Trophoblast cell (in vitro differentiated cells and primary cell): ENCODE data around the gene GXYLT1.

Experiments
- DNase-seq, 2 donors: peaks; one replicate each; pipeline ENCODE4 v3.0.0-alpha.2; 2016
- H2AFZ ChIP-seq: 2 replicates; pipeline ENCODE4 v1.6.1; 2013; ENCODE audit warnings: low read length, moderate library complexity, mild to moderate bottlenecking; ENCODE audit not compliant: insufficient read depth, poor library complexity
- H2AK5ac ChIP-seq: 2 replicates; pipeline ENCODE4 v1.6.1; 2013; ENCODE audit warnings: mild to moderate bottlenecking, low read length
- H2BK120ac ChIP-seq: 2 replicates; pipeline ENCODE4 v1.6.1; 2013; ENCODE audit warnings: low read length, mild to moderate bottlenecking, moderate library complexity; ENCODE audit not compliant: insufficient read depth, poor library complexity
- H2BK12ac ChIP-seq: 2 replicates; pipeline ENCODE4 v1.6.1; 2013; ENCODE audit warnings: mild to moderate bottlenecking, low read length, moderate library complexity
- H2BK5ac ChIP-seq: 2 replicates; pipeline ENCODE4 v1.6.1; 2013; ENCODE audit warnings: low read length, low read depth, moderate library complexity, mild to moderate bottlenecking; ENCODE audit not compliant: poor library complexity
- H3K14ac ChIP-seq: 2 replicates; pipeline ENCODE4 v1.6.1; 2013; ENCODE audit warnings: mild to moderate bottlenecking, low read length
- H3K18ac ChIP-seq: 2 replicates; pipeline ENCODE4 v1.6.1; 2013; ENCODE audit warnings: mild to moderate bottlenecking, low read length
- H3K23ac ChIP-seq: 2 replicates; pipeline ENCODE4 v1.6.1; 2013; ENCODE audit warnings: low read length
- H3K27ac ChIP-seq: 2 replicates; pipeline ENCODE4 v1.5.1; 2013; ENCODE audit warnings: low read depth, mild to moderate bottlenecking, inconsistent platforms, low read length, moderate library complexity
- H3K27me3 ChIP-seq: 2 replicates; pipeline ENCODE4 v1.6.1; 2013; ENCODE audit warnings: inconsistent platforms, mild to moderate bottlenecking, low read length, moderate library complexity; ENCODE audit not compliant: insufficient read depth
- H3K36me3 ChIP-seq, 2 experiments: 1 replicate in 1 of 2; 2 replicates in 1 of 2; pipeline ENCODE4 v1.6.1; 2013; ENCODE audit warnings: low read length in 2 of 2, mild to moderate bottlenecking in 2 of 2, moderate library complexity in 1 of 2; ENCODE audit not compliant: insufficient read depth in 2 of 2, control insufficient read depth in 1 of 2
- H3K4ac ChIP-seq: 2 replicates; pipeline ENCODE4 v1.6.1; 2013; ENCODE audit warnings: low read depth, mild to moderate bottlenecking, low read length, moderate library complexity
- H3K4me1 ChIP-seq, 2 experiments: 1 replicate in 1 of 2; 2 replicates in 1 of 2; pipeline ENCODE4 v1.6.1; 2013; ENCODE audit warnings: low read length in 2 of 2, mild to moderate bottlenecking in 2 of 2, moderate library complexity in 1 of 2; ENCODE audit not compliant: insufficient read depth in 2 of 2, control insufficient read depth in 1 of 2
- H3K4me2 ChIP-seq: 2 replicates; pipeline ENCODE4 v1.6.1; 2013; ENCODE audit warnings: inconsistent platforms, mild to moderate bottlenecking, low read length, moderate library complexity
- H3K4me3 ChIP-seq: 2 replicates; pipeline ENCODE4 v1.5.1; 2013; ENCODE audit warnings: mild to moderate bottlenecking, low read depth, low read length, inconsistent platforms
- H3K79me1 ChIP-seq: one replicate; pipeline ENCODE4 v1.6.1; 2013; ENCODE audit warnings: low read length
- H3K79me2 ChIP-seq: 2 replicates; pipeline ENCODE4 v1.6.1; 2013; ENCODE audit warnings: low read length, mild to moderate bottlenecking; ENCODE audit not compliant: control insufficient read depth, insufficient read depth, poor library complexity
- H3K9ac ChIP-seq: 2 replicates; pipeline ENCODE4 v1.6.1; 2013; ENCODE audit warnings: mild to moderate bottlenecking, low read length
- H3K9me3 ChIP-seq: 2 replicates; pipeline ENCODE4 v1.6.1; 2013; ENCODE audit warnings: low read depth, mild to moderate bottlenecking, control low read depth, inconsistent platforms, low read length; ENCODE audit not compliant: insufficient read depth
- H4K12ac ChIP-seq: 2 replicates; pipeline ENCODE4 v1.6.1; 2013; ENCODE audit warnings: low read depth, mild to moderate bottlenecking, low read length, moderate library complexity
- H4K8ac ChIP-seq: 2 replicates; pipeline ENCODE4 v1.6.1; 2013; ENCODE audit warnings: low read depth, mild to moderate bottlenecking, low read length, moderate library complexity
- H4K91ac ChIP-seq: one replicate; pipeline ENCODE4 v1.6.1; 2013; ENCODE audit warnings: low read depth, mild to moderate bottlenecking, low read length, moderate library complexity
- WGBS: extraction: QIAGEN DNeasy Blood & Tissue Kit; methylation state at CpG from one replicate; pipeline ENCODE4 v1.1.7; 2013; ENCODE audit warnings: missing lambda C conversion rate; ENCODE audit not compliant: insufficient read length, insufficient coverage; ENCODE audit errors: extremely low coverage; 5-methylcytosine and 5-hydroxymethylcytosine counted together

Gene GXYLT1

GRCh38 chr12:42031847-42032564 is 112.7 kb downstream of the GXYLT1 start:
- Histone ChIP-seq H3K79me1 (no peaks in the 10 kb centered on the region), H3K4ac (no peak overlapping the region), H3K27me3 (no peaks in the 10 kb centered on the region), H3K14ac (no peak overlapping the region), H3K4me1 (no peaks in the 10 kb centered on the region), H3K4me3 (no peak overlapping the region), H4K8ac (no peak overlapping the region), H2AK5ac (no peak overlapping the region), H4K12ac (no peak overlapping the region), H2AFZ (no peak overlapping the region), H2BK5ac (no peak overlapping the region), H3K4me2 (no peak overlapping the region), H3K9me3 (peaks cover 2% of the 10 kb centered on the region), H4K91ac (no peak overlapping the region), H2BK120ac (no peak overlapping the region), H3K79me2 (no peaks in the 10 kb centered on the region), H3K27ac (no peak overlapping the region), H2BK12ac (no peak overlapping the region), H3K9ac (no peak overlapping the region), H3K23ac (no peak overlapping the region), H3K18ac (no peak overlapping the region), H3K36me3 (no peaks in the 10 kb centered on the region)
- no CpG with 5 or more reads among the region's 4 CpGs for WGBS
- DNase-seq = no peak
